ENCODE measurements around the gene GHRL. TPM values are rescaled to one million over a fixed set of nuclear protein-coding genes. Genes with fewer than 3 reads are reported as not detected.
"Not testable (repeated sequence)": the region's sequence is repeated elsewhere in the genome, so short reads cannot be mapped to it uniquely, and the experiment has no call there.

GHRL gene
- total and polyA plus RNA-seq, 7 donors = 0.54 to 1.5 (median 0.71) TPM; not detected in 4

DNA sequence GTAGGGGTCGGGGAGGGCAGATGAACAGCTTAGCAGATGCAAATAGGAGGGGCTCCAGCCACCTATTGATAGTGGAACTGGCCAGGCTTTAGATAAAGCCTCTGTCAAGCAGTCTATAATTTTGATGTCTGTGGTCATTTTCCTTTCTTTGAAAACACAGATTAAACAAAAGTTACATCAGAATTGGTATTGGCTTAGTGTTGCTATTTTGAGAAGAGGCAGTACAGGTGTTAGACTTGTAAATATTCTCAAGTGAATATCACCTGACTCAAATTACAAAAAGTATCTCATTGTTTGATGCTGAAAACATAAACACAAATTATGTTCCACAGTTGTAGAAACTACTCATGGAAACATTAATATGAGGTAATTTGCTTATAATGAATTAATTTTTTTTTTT lies 18.1 kb downstream of the GHRL start:
- 83 to 85% methylated on average over 1 of the region's 1 CpG for WGBS, 2 donors
- TF ChIP-seq POLR2A (IDR thresholded peaks at IDR 0.05) = no peak
- TF ChIP-seq, protein P1, sequence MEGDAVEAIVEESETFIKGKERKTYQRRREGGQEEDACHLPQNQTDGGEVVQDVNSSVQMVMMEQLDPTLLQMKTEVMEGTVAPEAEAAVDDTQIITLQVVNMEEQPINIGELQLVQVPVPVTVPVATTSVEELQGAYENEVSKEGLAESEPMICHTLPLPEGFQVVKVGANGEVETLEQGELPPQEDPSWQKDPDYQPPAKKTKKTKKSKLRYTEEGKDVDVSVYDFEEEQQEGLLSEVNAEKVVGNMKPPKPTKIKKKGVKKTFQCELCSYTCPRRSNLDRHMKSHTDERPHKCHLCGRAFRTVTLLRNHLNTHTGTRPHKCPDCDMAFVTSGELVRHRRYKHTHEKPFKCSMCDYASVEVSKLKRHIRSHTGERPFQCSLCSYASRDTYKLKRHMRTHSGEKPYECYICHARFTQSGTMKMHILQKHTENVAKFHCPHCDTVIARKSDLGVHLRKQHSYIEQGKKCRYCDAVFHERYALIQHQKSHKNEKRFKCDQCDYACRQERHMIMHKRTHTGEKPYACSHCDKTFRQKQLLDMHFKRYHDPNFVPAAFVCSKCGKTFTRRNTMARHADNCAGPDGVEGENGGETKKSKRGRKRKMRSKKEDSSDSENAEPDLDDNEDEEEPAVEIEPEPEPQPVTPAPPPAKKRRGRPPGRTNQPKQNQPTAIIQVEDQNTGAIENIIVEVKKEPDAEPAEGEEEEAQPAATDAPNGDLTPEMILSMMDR (IDR thresholded peaks at IDR 0.05) = no peak
- no peak for TF ChIP-seq EP300 (IDR thresholded peaks at IDR 0.05)
- no peak for TF ChIP-seq POLR2AphosphoS5 (IDR thresholded peaks at IDR 0.05)
- intact Hi-C loops (cut with DNase I) = no loop called here
- Histone ChIP-seq H3K27me3 (no peaks in the 10 kb centered on the region), H3K36me3 (peaks cover 24 to 70% (median 34%) of the 10 kb centered on the region in 4 donors), H3K27ac (no peak overlapping the region), H3K4me3 (no peak overlapping the region), H3K9me3 (no peaks in the 10 kb centered on the region), H3K4me1 (peaks cover 0 to 24% (median 15%) of the 10 kb centered on the region in 4 donors)
- no peak for DNase-seq

DNA sequence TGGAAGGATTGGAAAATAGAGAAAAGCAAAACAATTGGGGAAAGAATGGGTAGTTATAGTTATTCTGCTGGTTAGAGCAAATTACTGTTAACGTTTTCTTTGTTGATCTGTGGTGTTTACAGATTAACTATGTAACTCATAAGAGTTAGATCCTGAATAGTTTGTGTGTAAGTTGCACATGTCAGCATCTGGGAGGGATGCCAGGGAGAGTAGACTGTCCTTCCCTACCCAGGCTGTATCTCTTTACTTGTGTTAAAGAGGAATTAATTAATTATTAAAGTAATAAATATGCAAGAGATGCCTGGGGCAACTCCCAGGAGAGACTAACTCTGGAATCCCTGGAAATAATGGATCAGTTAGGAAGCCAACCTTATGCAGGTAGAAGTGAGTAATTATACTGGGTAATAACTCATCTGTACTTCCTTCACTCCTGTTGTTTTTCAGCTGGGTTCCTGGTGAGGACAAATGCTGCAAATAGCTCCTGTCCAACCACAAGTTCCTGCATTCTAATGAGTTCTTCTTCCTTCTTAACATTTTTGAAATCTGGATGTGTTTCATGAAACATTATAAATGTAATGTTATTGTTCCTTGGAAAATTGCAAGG lies 18.9 kb downstream of the GHRL start:
- Histone ChIP-seq H3K9me3 (no peaks in the 10 kb centered on the region), H3K36me3 (peaks cover 22 to 62% (median 26%) of the 10 kb centered on the region in 4 donors), H3K27me3 (no peaks in the 10 kb centered on the region), H3K4me3 (no peak overlapping the region), H3K27ac (no peak overlapping the region), H3K4me1 (peaks cover 0 to 24% (median 15%) of the 10 kb centered on the region in 4 donors)
- TF ChIP-seq, protein P1 (IDR thresholded peaks at IDR 0.05) = no peak
- TF ChIP-seq POLR2AphosphoS5 (IDR thresholded peaks at IDR 0.05) (no peak), POLR2A (IDR thresholded peaks at IDR 0.05) (no peak), EP300 (IDR thresholded peaks at IDR 0.05) (no peak)
- no peak for DNase-seq
- intact Hi-C loops (cut with DNase I) = no loop called here
- 6 to 18% methylated on average over 1 of the region's 1 CpG for WGBS, 2 donors

DNA sequence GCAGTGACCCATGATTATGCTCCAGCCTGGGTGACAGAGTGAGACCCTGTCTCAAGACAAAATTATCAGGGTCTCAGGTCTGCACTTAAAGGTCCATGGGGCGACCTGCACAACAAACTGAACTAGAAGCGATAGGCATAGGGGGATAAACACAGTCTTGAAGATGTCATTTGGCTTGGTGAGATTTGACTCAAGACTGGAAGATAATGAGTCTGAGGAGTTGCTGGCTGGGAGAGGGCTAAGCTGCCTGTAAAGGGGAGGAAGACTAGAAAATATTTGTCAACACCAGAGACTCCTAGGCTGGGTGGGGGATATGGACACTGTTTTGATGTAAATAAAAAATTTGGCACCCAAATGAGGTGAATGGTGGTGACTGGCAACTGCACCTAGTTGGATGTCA lies 19.8 kb downstream of the GHRL start:
- Histone ChIP-seq H3K27me3 (no peaks in the 10 kb centered on the region), H3K4me1 (peaks cover 0 to 32% (median 18%) of the 10 kb centered on the region in 4 donors), H3K9me3 (no peaks in the 10 kb centered on the region), H3K4me3 (no peak overlapping the region), H3K36me3 (peaks cover 15 to 54% (median 19%) of the 10 kb centered on the region in 4 donors), H3K27ac (no peak overlapping the region)
- no peak for DNase-seq
- 92 to 96% methylated on average over 2 of the region's 2 CpGs for WGBS, 2 donors
- TF ChIP-seq, protein P1 (IDR thresholded peaks at IDR 0.05) = no peak
- TF ChIP-seq EP300 (IDR thresholded peaks at IDR 0.05) (no peak), POLR2AphosphoS5 (IDR thresholded peaks at IDR 0.05) (no peak), POLR2A (IDR thresholded peaks at IDR 0.05) (no peak)
- intact Hi-C loops (cut with DNase I) = no loop called here

DNA sequence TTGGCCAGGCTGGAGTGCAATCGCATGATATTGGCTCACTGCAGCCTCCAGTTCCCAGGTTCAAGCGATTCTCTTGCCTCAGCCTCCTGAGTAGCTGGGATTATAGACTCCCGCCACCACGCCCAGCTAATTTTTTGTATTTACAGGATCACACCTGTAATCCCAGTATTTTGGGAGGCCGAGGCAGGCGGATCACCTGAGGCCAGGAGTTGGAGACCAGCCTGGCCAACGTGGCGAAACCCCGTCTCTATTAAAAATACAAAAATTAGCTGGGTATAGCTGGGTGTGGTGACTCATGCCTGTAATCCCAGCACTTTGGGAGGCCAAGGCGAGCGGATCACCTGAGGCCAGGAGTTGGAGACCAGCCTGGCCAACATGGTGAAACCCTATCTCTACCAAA lies 20.3 kb downstream of the GHRL start:
- intact Hi-C loops (cut with DNase I) = not testable (repeated sequence)
- peaks cover 15 to 49% (median 18%) of the 10 kb centered on the region in 4 donors for H3K36me3 ChIP-seq

DNA sequence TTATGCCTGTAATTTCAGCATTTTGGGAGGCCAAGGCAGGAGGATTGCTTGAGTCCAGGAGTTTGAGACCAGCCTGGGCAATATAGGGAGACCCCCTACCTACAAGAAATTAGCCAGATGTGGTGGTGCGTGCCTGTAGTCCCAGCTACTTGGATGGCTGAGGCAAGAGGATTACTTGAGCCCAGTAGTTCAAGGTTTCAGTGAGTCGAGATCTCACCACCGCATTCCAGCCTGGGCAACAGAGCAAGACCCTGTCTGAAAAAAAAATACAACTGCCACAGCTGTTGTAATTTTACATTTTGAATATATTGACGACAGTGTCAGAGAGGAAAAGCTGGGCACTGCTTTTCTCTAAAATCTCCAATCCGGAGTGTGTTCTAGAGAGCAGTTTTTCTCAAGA lies 23.3 kb downstream of the GHRL start:
- no peak overlapping the region for H3K4me3 ChIP-seq
- H3K4me1 ChIP-seq = peaks cover 0 to 33% (median 17%) of the 10 kb centered on the region in 4 donors
- intact Hi-C loops (cut with DNase I) = no loop called here
- TF ChIP-seq POLR2A (IDR thresholded peaks at IDR 0.05) (no peak), POLR2AphosphoS5 (IDR thresholded peaks at IDR 0.05) (no peak), EP300 (IDR thresholded peaks at IDR 0.05) (no peak)
- TF ChIP-seq, protein P1 (IDR thresholded peaks at IDR 0.05) = no peak
- H3K9me3 ChIP-seq = no peaks in the 10 kb centered on the region
- no peak overlapping the region for H3K27ac ChIP-seq
- H3K27me3 ChIP-seq = no peaks in the 10 kb centered on the region
- WGBS, 2 donors = 95 to 96% methylated on average over 5 of the region's 5 CpGs
- peaks cover 12 to 51% (median 16%) of the 10 kb centered on the region in 4 donors for H3K36me3 ChIP-seq
- DNase-seq = no peak

More for the DNA sequence above, 20.3 kb downstream of the GHRL start:
- H3K9me3 ChIP-seq, H3K27me3 ChIP-seq, H3K27ac ChIP-seq, DNase-seq, H3K4me3 ChIP-seq: not testable (repeated sequence)
- H3K4me1 ChIP-seq = peaks cover 0 to 35% (median 18%) of the 10 kb centered on the region in 4 donors
- WGBS, 2 donors = 95% methylated on average over 11 of the region's 11 CpGs

Measured in sigmoid colon (tissue), 7 donors.